Stimulated activated CD4-positive, alpha-beta T cell treated with anti-CD3 and anti-CD28 coated beads, Interleukin-12 subunit alpha, Interleukin-12 subunit beta, amount 100 ng/mL, for 4 hours (primary cell): ENCODE results near the gene SLC12A9.
A peak's percentile ranks its signal among the peaks of the same experiment; 100 is the strongest.
"Not testable (repeated sequence)": the region's sequence is repeated elsewhere in the genome, so short reads cannot be mapped to it uniquely, and the experiment has no call there.

ENCODE experiments used
- DNase-seq: peaks from one replicate; pipeline ENCODE4 v3.0.0-alpha.2; 2020

Gene SLC12A9

GRCh38 chr7:100825751-100826513 lies 26.6 kb upstream of the SLC12A9 start:
- no peak for DNase-seq

- no peak for DNase-seq
These were observed 25.8 kb upstream of the SLC12A9 start for GRCh38 chr7:100826514-100827329.

- DNase-seq, result peak; percentile 2
These were observed 24.9 kb upstream of the SLC12A9 start, which contains the start of gene EPHB4 for GRCh38 chr7:100827330-100828226. EPHB4 (minus strand) TSS chr7:100827523; CDS start chr7:100827030, 493 bp downstream.

GRCh38 chr7:100829150-100829716 lies 23.3 kb upstream of the SLC12A9 start:
- DNase-seq, result no peak

- no peak for DNase-seq
These were observed 22.1 kb upstream of the SLC12A9 start for GRCh38 chr7:100830396-100830795.

GRCh38 chr7:100832281-100832633 lies 20.3 kb upstream of the SLC12A9 start:
- no peak for DNase-seq

- DNase-seq, result no peak
These were observed 16.4 kb upstream of the SLC12A9 start for GRCh38 chr7:100835903-100836811.

- DNase-seq, result no peak
These were observed 15.8 kb upstream of the SLC12A9 start for GRCh38 chr7:100836812-100837098.

- DNase-seq, result peak; percentile 74
These were observed 15.2 kb upstream of the SLC12A9 start for GRCh38 chr7:100837099-100837836.

GRCh38 chr7:100839361-100839760 lies 13.2 kb upstream of the SLC12A9 start:
- no peak for DNase-seq

GRCh38 chr7:100840470-100841100 lies 11.9 kb upstream of the SLC12A9 start:
- no peak for DNase-seq

- no peak for DNase-seq
These were observed 5.2 kb upstream of the SLC12A9 start for GRCh38 chr7:100847360-100847759.

- DNase-seq, result no peak
These were observed 1.8 kb downstream of the SLC12A9 start for GRCh38 chr7:100854146-100854895.

- not testable (repeated sequence) for DNase-seq
These were observed 2.4 kb downstream of the SLC12A9 start for GRCh38 chr7:100854899-100855298.

GRCh38 chr7:100855515-100855914 lies 3.0 kb downstream of the SLC12A9 start:
- DNase-seq, result no peak

GRCh38 chr7:100856871-100857282 lies 4.4 kb downstream of the SLC12A9 start:
- no peak for DNase-seq

GRCh38 chr7:100859856-100860255 lies 7.3 kb downstream of the SLC12A9 start:
- no peak for DNase-seq

GRCh38 chr7:100860702-100861615 lies 8.4 kb downstream of the SLC12A9 start:
- DNase-seq, result no peak

GRCh38 chr7:100861616-100861985 lies 9.1 kb downstream of the SLC12A9 start:
- DNase-seq, result no peak
